IPS-20b (cell line): ENCODE results near the gene SUMF1.

Source experiments
- H3K27ac ChIP-seq: one replicate; pipeline ENCODE4 v1.5.1; 2013; ENCODE audit warnings: low read length
- H3K27me3 ChIP-seq: 2 replicates; pipeline ENCODE4 v1.6.1; 2013; ENCODE audit warnings: mild to moderate bottlenecking, low read length, inconsistent platforms; ENCODE audit not compliant: insufficient read depth
- H3K36me3 ChIP-seq: 2 replicates; pipeline ENCODE4 v1.6.1; 2013; ENCODE audit warnings: low read depth, mild to moderate bottlenecking, inconsistent platforms, low read length, moderate library complexity; ENCODE audit not compliant: insufficient read depth
- H3K4me1 ChIP-seq: 2 replicates; pipeline ENCODE4 v1.6.1; 2013; ENCODE audit warnings: mild to moderate bottlenecking, control low read depth, inconsistent platforms, low read length, moderate library complexity; ENCODE audit not compliant: insufficient read depth
- H3K4me3 ChIP-seq: 2 replicates; pipeline ENCODE4 v1.5.1; 2013; ENCODE audit warnings: mild to moderate bottlenecking, low read length, inconsistent platforms
- H3K9ac ChIP-seq: 2 replicates; pipeline ENCODE4 v1.6.1; 2013; ENCODE audit warnings: low read depth, mild to moderate bottlenecking, inconsistent platforms, low read length, moderate library complexity
- H3K9me3 ChIP-seq: 2 replicates; pipeline ENCODE4 v1.6.1; 2013; ENCODE audit warnings: mild to moderate bottlenecking, low read depth, low read length, inconsistent platforms; ENCODE audit not compliant: insufficient read depth

SUMF1 gene

GRCh38 chr3:4394048-4394447 lies 73.0 kb downstream of the SUMF1 start:
- Histone ChIP-seq H3K9me3 (no peaks in the 10 kb centered on the region), H3K9ac (no peak overlapping the region), H3K4me1 (peaks cover 16% of the 10 kb centered on the region; the same call in 1 of the 2 replicates), H3K36me3 (no peaks in the 10 kb centered on the region), H3K4me3 (no peak overlapping the region), H3K27me3 (no peaks in the 10 kb centered on the region), H3K27ac (no peak overlapping the region)

GRCh38 chr3:4392992-4393391 lies 74.1 kb downstream of the SUMF1 start:
- Histone ChIP-seq H3K4me3 (no peak overlapping the region), H3K4me1 (peaks cover 22% of the 10 kb centered on the region; the same call in 1 of the 2 replicates), H3K36me3 (no peaks in the 10 kb centered on the region), H3K27ac (no peak overlapping the region), H3K9me3 (no peaks in the 10 kb centered on the region), H3K9ac (no peak overlapping the region), H3K27me3 (no peaks in the 10 kb centered on the region)

- Histone ChIP-seq H3K36me3 (no peaks in the 10 kb centered on the region), H3K27ac (no peak overlapping the region), H3K9me3 (no peaks in the 10 kb centered on the region), H3K4me3 (no peak overlapping the region), H3K4me1 (peaks cover 22% of the 10 kb centered on the region; the same call in 1 of the 2 replicates), H3K27me3 (no peaks in the 10 kb centered on the region), H3K9ac (no peak overlapping the region)
Observed at GRCh38 chr3:4387210-4388204, 79.6 kb downstream of the SUMF1 start.

GRCh38 chr3:4385201-4385600 lies 81.9 kb downstream of the SUMF1 start:
- no peaks in the 10 kb centered on the region for H3K36me3 ChIP-seq
- H3K4me1 ChIP-seq = peaks cover 17% of the 10 kb centered on the region; the same call in 1 of the 2 replicates
- no peaks in the 10 kb centered on the region for H3K9me3 ChIP-seq
- H3K4me3 ChIP-seq = no peak overlapping the region
- no peak overlapping the region for H3K27ac ChIP-seq
- no peak overlapping the region for H3K9ac ChIP-seq
- no peaks in the 10 kb centered on the region for H3K27me3 ChIP-seq

GRCh38 chr3:4380013-4380412 lies 87.1 kb downstream of the SUMF1 start:
- H3K4me3 ChIP-seq = no peak overlapping the region
- H3K9me3 ChIP-seq = no peaks in the 10 kb centered on the region
- H3K9ac ChIP-seq = no peak overlapping the region
- no peaks in the 10 kb centered on the region for H3K27me3 ChIP-seq
- peaks cover 5% of the 10 kb centered on the region; the same call in 1 of the 2 replicates for H3K4me1 ChIP-seq
- H3K36me3 ChIP-seq = no peaks in the 10 kb centered on the region
- H3K27ac ChIP-seq = no peak overlapping the region

- H3K27ac ChIP-seq = no peak overlapping the region
- H3K9me3 ChIP-seq = no peaks in the 10 kb centered on the region
- H3K27me3 ChIP-seq = no peaks in the 10 kb centered on the region
- H3K36me3 ChIP-seq = no peaks in the 10 kb centered on the region
- H3K9ac ChIP-seq = no peak overlapping the region
- peaks cover 5% of the 10 kb centered on the region; the same call in 1 of the 2 replicates for H3K4me1 ChIP-seq
- H3K4me3 ChIP-seq = no peak overlapping the region
Observed at GRCh38 chr3:4376499-4376898, 90.6 kb downstream of the SUMF1 start.

GRCh38 chr3:4375911-4376310 lies 91.2 kb downstream of the SUMF1 start:
- H3K4me1 ChIP-seq = peaks cover 5% of the 10 kb centered on the region; the same call in 1 of the 2 replicates
- no peaks in the 10 kb centered on the region for H3K27me3 ChIP-seq
- no peaks in the 10 kb centered on the region for H3K9me3 ChIP-seq
- no peak overlapping the region for H3K4me3 ChIP-seq
- H3K36me3 ChIP-seq = no peaks in the 10 kb centered on the region
- H3K9ac ChIP-seq = no peak overlapping the region
- H3K27ac ChIP-seq = no peak overlapping the region

GRCh38 chr3:4373669-4374068 lies 93.4 kb downstream of the SUMF1 start:
- Histone ChIP-seq H3K27me3 (no peaks in the 10 kb centered on the region), H3K9me3 (no peaks in the 10 kb centered on the region), H3K4me1 (peaks cover 5% of the 10 kb centered on the region; the same call in 1 of the 2 replicates), H3K4me3 (no peak overlapping the region), H3K27ac (no peak overlapping the region), H3K9ac (no peak overlapping the region), H3K36me3 (no peaks in the 10 kb centered on the region)

GRCh38 chr3:4362523-4362922 lies 104.5 kb downstream of the SUMF1 start:
- Histone ChIP-seq H3K9me3 (no peaks in the 10 kb centered on the region), H3K4me3 (no peak overlapping the region), H3K27ac (no peak overlapping the region), H3K27me3 (no peaks in the 10 kb centered on the region), H3K36me3 (no peaks in the 10 kb centered on the region), H3K9ac (no peak overlapping the region), H3K4me1 (no peaks in the 10 kb centered on the region)

GRCh38 chr3:4360817-4361216 lies 106.3 kb downstream of the SUMF1 start:
- Histone ChIP-seq H3K9ac (no peak overlapping the region), H3K27me3 (no peaks in the 10 kb centered on the region), H3K4me1 (no peaks in the 10 kb centered on the region), H3K27ac (no peak overlapping the region), H3K36me3 (no peaks in the 10 kb centered on the region), H3K4me3 (no peak overlapping the region), H3K9me3 (no peaks in the 10 kb centered on the region)

GRCh38 chr3:4359805-4360502 lies 107.1 kb downstream of the SUMF1 start:
- H3K4me3 ChIP-seq = no peak overlapping the region
- no peak overlapping the region for H3K9ac ChIP-seq
- H3K36me3 ChIP-seq = no peaks in the 10 kb centered on the region
- no peaks in the 10 kb centered on the region for H3K27me3 ChIP-seq
- H3K27ac ChIP-seq = no peak overlapping the region
- no peaks in the 10 kb centered on the region for H3K4me1 ChIP-seq
- no peaks in the 10 kb centered on the region for H3K9me3 ChIP-seq
